K562 (cell line): ENCODE results near the gene NTRK2. TPM values are rescaled to one million over a fixed set of nuclear protein-coding genes. Genes with fewer than 3 reads are reported as not detected.

ENCODE experiments used
- ATAC-seq: fragments of 200-7000 bp; cut with Tn5 transposase; 3 replicates; pipeline ENCODE4 v1.9.1; 2020; ENCODE audit warnings: moderate library complexity
- BruUV-seq: library from RNA; stranded (reverse); fragments of 400-500 nt; replicated peaks from 2 replicates; lab custom pipeline; 2021; lab: Mats Ljungman, UMichigan
- CTCF ChIA-PET: fragments of 300-600 bp; formaldehyde crosslinking; extraction: SDS; loops from one replicate; lab custom pipeline; 2021; ENCODE audit warnings: low intra/inter-chr PET ratio; lab: Yijun Ruan, JAX
- POLR2A ChIA-PET: fragments of 300-600, 350-650 bp; sonication (Branson Sonifier 250); formaldehyde crosslinking; extraction: SDS; loops from one replicate; lab custom pipeline; 2021; ENCODE audit warnings: antibody characterized with exemption, inconsistent platforms; lab: Yijun Ruan, JAX
- DNase-seq, 4 experiments: peaks; one replicate each; pipeline versions ENCODE4 v3.0.0 to v3.0.0-alpha.2; 2011 to 2018; ENCODE audit warnings: low spot score in 3 of 4, mixed read lengths in 3 of 4; ENCODE audit errors: extremely low read depth in 1 of 4
- FAIRE-seq: peaks from 2 replicates; lab custom pipeline; 2011; peaks lifted over from hg19 to GRCh38; lab: Jason Lieb, UNC
- H2AFZ ChIP-seq: 2 replicates; pipeline ENCODE4 v1.6.0; 2011; ENCODE audit warnings: low read depth, low read length, control low read depth, inconsistent platforms
- H3K27ac ChIP-seq: fragments of 200-600 bp; 3 replicates; pipeline ENCODE4 v1.8.0; 2011; ENCODE audit warnings: low read depth, mild to moderate bottlenecking, control low read depth, inconsistent platforms, low read length, moderate library complexity, mixed read lengths; ENCODE audit errors: extremely low read depth
- H3K27me3 ChIP-seq, 2 experiments: fragments of 300-600 bp in 1 of 2; 2 replicates in 1 of 2; 3 replicates in 1 of 2; pipeline versions ENCODE4 v1.6.0 to v1.8.0; 2011; ENCODE audit warnings: inconsistent platforms in 2 of 2, low read length in 2 of 2, mild to moderate bottlenecking in 1 of 2, mixed read lengths in 1 of 2, moderate library complexity in 1 of 2; ENCODE audit not compliant: control insufficient read depth in 2 of 2, insufficient read depth in 2 of 2
- H3K36me3 ChIP-seq: fragments of 300-600 bp; 3 replicates; pipeline ENCODE4 v1.8.0; 2011; ENCODE audit warnings: mild to moderate bottlenecking, low read length, inconsistent platforms; ENCODE audit not compliant: control insufficient read depth, insufficient read depth
- H3K4me1 ChIP-seq, 2 experiments: fragments of 200-600 bp in 1 of 2; replicated peaks in 1 of 2; 2 replicates in 1 of 2; 3 replicates in 1 of 2; pipeline versions ENCODE4 v1.5.1 to v1.8.0; 2011; ENCODE audit warnings: inconsistent platforms in 2 of 2, low read length in 2 of 2, mild to moderate bottlenecking in 1 of 2, mixed read lengths in 1 of 2, moderate library complexity in 1 of 2; ENCODE audit not compliant: control insufficient read depth in 2 of 2, insufficient read depth in 2 of 2
- H3K4me2 ChIP-seq: 2 replicates; pipeline ENCODE4 v1.6.1; 2011; ENCODE audit warnings: low read length, control low read depth, inconsistent platforms, mixed read lengths; ENCODE audit not compliant: insufficient read depth
- H3K4me3 ChIP-seq: fragments of 200-600 bp; sonication (generic), shearing (Covaris generic); 2 replicates; pipeline ENCODE4 v1.5.1; 2016; ENCODE audit warnings: control low read depth, inconsistent platforms
- H3K79me2 ChIP-seq: fragments of 200-600 bp; 3 replicates; pipeline ENCODE4 v1.8.0; 2011; ENCODE audit warnings: low read length, inconsistent platforms; ENCODE audit not compliant: control insufficient read depth, insufficient read depth
- H3K9ac ChIP-seq, 2 experiments: 2 replicates each; pipeline versions ENCODE4 v1.6.0 to v1.6.1; 2011; ENCODE audit warnings: low read depth in 2 of 2, low read length in 2 of 2, control low read depth in 1 of 2, inconsistent platforms in 1 of 2, mild to moderate bottlenecking in 1 of 2, mixed read lengths in 1 of 2; ENCODE audit not compliant: insufficient read depth in 1 of 2
- H3K9me1 ChIP-seq: one replicate; pipeline ENCODE4 v1.6.0; 2011; ENCODE audit warnings: inconsistent platforms, mild to moderate bottlenecking, low read length, moderate library complexity; ENCODE audit not compliant: control insufficient read depth, insufficient read depth
- H3K9me3 ChIP-seq: replicated peaks from 2 replicates; pipeline ENCODE4 v1.5.1; 2011; ENCODE audit warnings: low read depth, low read length, inconsistent platforms; ENCODE audit not compliant: control insufficient read depth, insufficient read depth
- H4K20me1 ChIP-seq: replicated peaks from 2 replicates; pipeline ENCODE4 v1.6.1; 2011; ENCODE audit warnings: low read length, inconsistent platforms, mixed read lengths; ENCODE audit not compliant: control insufficient read depth, insufficient read depth
- KLF10 ChIP-seq: fragments of 250-450 bp; sonication (Bioruptor Pico); IDR thresholded peaks from 2 replicates; pipeline ENCODE4 v1.6.1; 2021; ENCODE audit warnings: matching md5 sums
- TCF7 ChIP-seq: sonication (generic); IDR thresholded peaks from 2 replicates; pipeline ENCODE4 v1.6.1; 2016; ENCODE audit warnings: antibody characterized with exemption, borderline replicate concordance
- ZNF407 ChIP-seq: fragments of 450-650 bp; IDR thresholded peaks from 2 replicates; pipeline ENCODE4 v1.6.1; 2016; ENCODE audit warnings: low read depth
- ZNF561 ChIP-seq: fragments of 450-650 bp; formaldehyde crosslinking; conservative IDR thresholded peaks from 2 replicates; pipeline ENCODE4 v1.4.0; 2020; ENCODE audit warnings: mild to moderate bottlenecking, moderate library complexity
- WGBS: fragments of 100-300 bp; shearing (Covaris generic); methylation state at CpG from one replicate; pipeline ENCODE4 v1.1.6; 2016; ENCODE audit warnings: low coverage, mixed read lengths; ENCODE audit not compliant: insufficient coverage; ENCODE audit errors: missing lambda C conversion rate; 5-methylcytosine and 5-hydroxymethylcytosine counted together
- in situ Hi-C: fragments of 300-500 bp; cut with MboI; formaldehyde crosslinking; loops from 4 replicates; pipeline ENCODE4 v1.15.0; 2018; ENCODE audit warnings: inconsistent platforms, mixed read lengths
- intact Hi-C: fragments of 100-400 bp; cut with micrococcal nuclease; formaldehyde crosslinking; loops from 2 replicates; pipeline ENCODE4 v1.14.2; 2022
- polyA plus RNA-seq, 8 experiments: library from polyadenylated mRNA; depleted of rRNA in 4 of 8; stranded (reverse) in 5 of 8; unstranded in 3 of 8; fragments of >200 nt; fragmentation: Nextera tagmentation in 2 of 8; fragmentation: Illumina TruSeq in 1 of 8; extraction: Ambion mirVana in 2 of 8; extraction: Trizol in 1 of 8; gene quantifications; 2 replicates each; pipeline versions ENCODE4 v1.2.1 to v1.2.3, GENCODE V29; 2011 to 2014; ENCODE audit warnings: inconsistent platforms in 1 of 8, missing spikeins in 1 of 8
- total RNA-seq, 7 experiments: library from RNA; depleted of rRNA in 6 of 7; stranded (reverse); fragments of >200 nt in 6 of 7; fragmentation: Illumina TruSeq in 2 of 7; extraction: Trizol in 2 of 7; gene quantifications; 2 replicates each; pipeline versions ENCODE4 v1.2.1 to v1.2.3, GENCODE V29; 2011 to 2021; ENCODE audit warnings: low replicate concordance in 1 of 7
- TF ChIP-seq, protein P1 (sequence below): fragments of 450-650 bp; IDR thresholded peaks from 2 replicates; pipeline ENCODE4 v1.6.1; 2014; ENCODE audit warnings: low read depth, mild to moderate bottlenecking, moderate library complexity, borderline replicate concordance
- TF ChIP-seq, protein P2 (sequence below): fragments of 250-450 bp; sonication (Bioruptor Pico); IDR thresholded peaks from 2 replicates; pipeline ENCODE4 v1.4.0; 2020; ENCODE audit warnings: borderline replicate concordance

The NTRK2 gene
- total and polyA plus RNA-seq, 9 of the 15 experiments (the other 6 are each of a cell fraction or from before 2014, with no cell fraction given), result not detected

- TF ChIP-seq, protein P1, sequence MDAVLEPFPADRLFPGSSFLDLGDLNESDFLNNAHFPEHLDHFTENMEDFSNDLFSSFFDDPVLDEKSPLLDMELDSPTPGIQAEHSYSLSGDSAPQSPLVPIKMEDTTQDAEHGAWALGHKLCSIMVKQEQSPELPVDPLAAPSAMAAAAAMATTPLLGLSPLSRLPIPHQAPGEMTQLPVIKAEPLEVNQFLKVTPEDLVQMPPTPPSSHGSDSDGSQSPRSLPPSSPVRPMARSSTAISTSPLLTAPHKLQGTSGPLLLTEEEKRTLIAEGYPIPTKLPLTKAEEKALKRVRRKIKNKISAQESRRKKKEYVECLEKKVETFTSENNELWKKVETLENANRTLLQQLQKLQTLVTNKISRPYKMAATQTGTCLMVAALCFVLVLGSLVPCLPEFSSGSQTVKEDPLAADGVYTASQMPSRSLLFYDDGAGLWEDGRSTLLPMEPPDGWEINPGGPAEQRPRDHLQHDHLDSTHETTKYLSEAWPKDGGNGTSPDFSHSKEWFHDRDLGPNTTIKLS, result no peak
These were observed 119.4 kb downstream of the NTRK2 start (continued) for GRCh38 chr9:84788803-84789462.

DNA sequence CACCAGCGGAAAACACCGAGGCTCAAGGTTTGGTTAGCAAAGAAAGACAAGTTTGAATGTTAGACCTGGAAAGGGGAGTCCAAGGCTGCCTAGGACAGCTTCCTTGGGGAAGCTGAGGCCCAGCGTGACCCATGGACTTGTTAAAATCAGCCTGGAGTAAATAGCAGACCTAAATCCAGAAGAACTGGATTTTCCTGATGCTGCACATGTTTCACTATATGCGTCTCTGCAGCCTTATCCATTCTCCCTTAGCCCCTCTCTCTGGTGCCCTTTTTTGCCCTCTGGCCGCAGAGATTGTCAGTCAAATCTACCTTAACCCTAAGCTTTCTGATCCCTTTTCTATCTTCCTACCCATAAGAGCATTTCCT lies 119.9 kb downstream of the NTRK2 start:
- no peaks in the 10 kb centered on the region for H4K20me1 ChIP-seq
- intact Hi-C loops (loop anchor here (10.0 kb wide), 1 partner anchor 385 kb away; no protein-coding TSS in a partner anchor), in situ Hi-C loops (no loop called here)
- FAIRE-seq (no peak), ATAC-seq (no peak), DNase-seq (no peak)
- no peaks in the 10 kb centered on the region for H3K4me1 ChIP-seq
- WGBS, result 4% methylated on average over 3 of the region's 5 CpGs
- no peaks in the 10 kb centered on the region for H3K27me3 ChIP-seq
- no peak overlapping the region for H3K27ac ChIP-seq
- H3K4me3 ChIP-seq, result no peak overlapping the region
- BruUV-seq, result no TSS peak
- no peaks in the 10 kb centered on the region for H3K79me2 ChIP-seq
- no peak overlapping the region for H3K4me2 ChIP-seq
- no peaks in the 10 kb centered on the region for H3K9me1 ChIP-seq
- H3K36me3 ChIP-seq, result no peaks in the 10 kb centered on the region
- CTCF ChIA-PET, result no interaction called here
- TF ChIP-seq ZNF407 (no peak), TCF7 (no peak), ZNF561 (CRISPR knock-in tag) (no peak), KLF10 (CRISPR knock-in tag) (no peak)
- TF ChIP-seq, protein P2, sequence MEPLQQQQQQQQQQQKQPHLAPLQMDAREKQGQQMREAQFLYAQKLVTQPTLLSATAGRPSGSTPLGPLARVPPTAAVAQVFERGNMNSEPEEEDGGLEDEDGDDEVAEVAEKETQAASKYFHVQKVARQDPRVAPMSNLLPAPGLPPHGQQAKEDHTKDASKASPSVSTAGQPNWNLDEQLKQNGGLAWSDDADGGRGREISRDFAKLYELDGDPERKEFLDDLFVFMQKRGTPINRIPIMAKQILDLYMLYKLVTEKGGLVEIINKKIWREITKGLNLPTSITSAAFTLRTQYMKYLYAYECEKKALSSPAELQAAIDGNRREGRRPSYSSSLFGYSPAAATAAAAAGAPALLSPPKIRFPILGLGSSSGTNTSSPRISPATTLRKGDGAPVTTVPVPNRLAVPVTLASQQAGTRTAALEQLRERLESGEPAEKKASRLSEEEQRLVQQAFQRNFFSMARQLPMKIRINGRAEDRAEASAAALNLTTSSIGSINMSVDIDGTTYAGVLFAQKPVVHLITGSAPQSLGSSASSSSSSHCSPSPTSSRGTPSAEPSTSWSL (CRISPR knock-in tag), result no peak
- POLR2A ChIA-PET, result no interaction called here
- H3K9ac ChIP-seq, result no peak overlapping the region
- no peak overlapping the region for H2AFZ ChIP-seq
- H3K9me3 ChIP-seq, result no peaks in the 10 kb centered on the region
